GM12892 (cell line): ENCODE results near the gene ATP6V0D1.

Experiments
- DNase-seq: peaks from one replicate; pipeline ENCODE4 v3.0.0; 2011; ENCODE audit not compliant: insufficient read length
- FAIRE-seq: peaks from 2 replicates; lab custom pipeline; 2011; peaks lifted over from hg19 to GRCh38; lab: Jason Lieb, UNC
- POLR2A ChIP-seq: IDR thresholded peaks from 2 replicates; pipeline ENCODE4 v1.6.1; 2011; ENCODE audit warnings: low read depth, low read length, control low read depth
- POLR2AphosphoS5 ChIP-seq: IDR thresholded peaks from 2 replicates; pipeline ENCODE4 v1.6.1; 2011; ENCODE audit warnings: low read depth, low read length, control low read depth
- TAF1 ChIP-seq: IDR thresholded peaks from 2 replicates; pipeline ENCODE4 v1.6.1; 2011; ENCODE audit warnings: low read depth, mild to moderate bottlenecking, control low read depth, low read length, borderline replicate concordance

ATP6V0D1 gene

DNA sequence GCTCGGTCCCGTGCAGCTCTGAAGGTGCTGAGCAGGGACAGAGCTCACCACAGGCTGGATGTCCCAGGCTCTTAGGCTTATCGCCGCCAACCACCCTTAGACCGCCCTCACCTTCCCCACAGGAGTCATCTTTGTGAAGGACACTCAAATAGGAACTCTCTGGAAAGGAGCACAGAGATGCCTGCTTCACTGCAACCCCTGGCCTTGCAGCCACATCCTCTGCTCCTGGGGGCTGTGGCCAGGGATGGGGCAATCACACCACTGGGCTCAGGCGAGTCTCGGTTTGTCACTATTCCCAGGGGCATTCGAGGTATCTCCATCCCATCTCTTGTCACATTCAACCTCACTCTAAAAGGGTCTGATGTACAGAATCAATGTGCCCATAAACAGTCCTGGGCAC lies 75.6 kb downstream of the ATP6V0D1 start:
- TF ChIP-seq POLR2AphosphoS5 (no peak), TAF1 (no peak), POLR2A (no peak)
- DNase-seq (no peak), FAIRE-seq (no peak)

DNA sequence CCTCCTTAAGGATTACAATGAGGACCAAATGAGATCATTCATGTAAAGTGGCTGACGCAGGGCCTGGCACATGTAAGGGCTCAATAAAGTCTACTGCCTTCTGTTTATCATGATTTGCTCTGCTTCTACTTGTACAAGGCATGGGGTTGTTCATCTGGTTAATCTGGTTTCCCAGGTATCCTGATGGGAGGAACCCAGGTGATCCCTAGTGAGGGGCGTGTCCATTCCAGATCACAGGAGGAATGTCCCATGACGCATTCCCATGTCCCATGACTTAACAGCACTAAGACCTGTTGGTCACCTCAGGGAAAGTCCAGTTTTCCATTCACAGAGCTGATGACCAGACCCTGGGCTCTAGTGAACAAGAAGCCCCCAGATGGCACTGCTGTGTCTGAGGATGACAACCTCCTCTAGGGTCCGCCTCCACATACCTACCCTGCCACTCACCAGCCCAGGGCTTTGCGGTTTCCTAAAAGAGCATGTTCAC lies 76.2 kb downstream of the ATP6V0D1 start:
- TF ChIP-seq POLR2AphosphoS5 = no peak
- no peak for TF ChIP-seq POLR2A
- TF ChIP-seq TAF1 = no peak

DNA sequence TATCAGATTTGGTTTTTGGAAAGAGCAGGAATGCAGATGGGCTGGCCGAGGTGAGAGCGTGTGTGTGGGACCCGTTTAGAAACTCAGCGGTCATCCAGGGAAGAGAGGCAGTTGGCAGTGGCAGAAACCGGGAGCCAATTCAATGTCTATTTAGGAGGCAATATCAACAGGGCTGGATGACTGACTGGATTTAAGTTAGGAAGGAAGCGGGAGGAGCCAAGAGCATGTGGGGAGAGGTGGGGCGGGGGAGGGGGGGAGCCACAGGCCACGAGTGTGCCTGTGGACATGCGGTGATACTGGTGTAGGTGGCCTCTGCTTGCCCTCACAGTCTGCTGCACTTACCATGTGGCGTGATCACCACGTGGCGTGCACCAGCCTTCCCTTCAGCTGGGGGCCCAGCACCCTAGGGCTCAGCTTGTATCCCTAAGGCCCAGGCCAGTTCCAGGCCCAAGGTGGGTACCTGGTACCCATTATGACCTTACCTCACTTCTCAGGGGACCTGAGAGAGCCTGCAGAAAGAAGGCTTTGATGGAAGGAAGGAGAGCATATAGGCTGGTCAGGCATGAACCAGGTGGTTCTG lies 76.9 kb downstream of the ATP6V0D1 start:
- DNase-seq (no peak), FAIRE-seq (no peak)
- TF ChIP-seq TAF1 = no peak
- TF ChIP-seq POLR2A = no peak
- TF ChIP-seq POLR2AphosphoS5 = no peak

More for the DNA sequence above, 76.2 kb downstream of the ATP6V0D1 start:
- no peak for FAIRE-seq
- DNase-seq = no peak

DNA sequence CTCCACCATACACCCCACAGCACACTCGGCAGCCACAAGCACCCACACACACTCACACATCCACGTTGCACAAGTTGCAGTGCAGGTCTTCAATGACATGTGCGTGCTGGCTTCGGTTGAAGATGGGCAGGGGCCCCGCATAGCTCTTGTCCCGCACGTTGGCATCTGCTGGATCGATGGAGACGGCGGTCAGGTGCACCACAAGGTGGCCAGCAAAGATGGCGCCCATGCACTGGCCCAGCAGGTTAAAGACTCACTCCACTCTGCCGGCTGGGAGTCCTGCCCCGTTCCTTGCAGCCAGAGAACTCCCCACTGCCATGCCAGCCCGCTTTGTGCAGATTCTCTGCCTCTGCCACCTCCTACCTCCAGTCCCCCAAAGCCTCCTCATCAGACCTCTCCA lies 80.1 kb downstream of the ATP6V0D1 start:
- no peak for DNase-seq
- TF ChIP-seq POLR2A = no peak
- TF ChIP-seq POLR2AphosphoS5 = no peak
- no peak for FAIRE-seq

DNA sequence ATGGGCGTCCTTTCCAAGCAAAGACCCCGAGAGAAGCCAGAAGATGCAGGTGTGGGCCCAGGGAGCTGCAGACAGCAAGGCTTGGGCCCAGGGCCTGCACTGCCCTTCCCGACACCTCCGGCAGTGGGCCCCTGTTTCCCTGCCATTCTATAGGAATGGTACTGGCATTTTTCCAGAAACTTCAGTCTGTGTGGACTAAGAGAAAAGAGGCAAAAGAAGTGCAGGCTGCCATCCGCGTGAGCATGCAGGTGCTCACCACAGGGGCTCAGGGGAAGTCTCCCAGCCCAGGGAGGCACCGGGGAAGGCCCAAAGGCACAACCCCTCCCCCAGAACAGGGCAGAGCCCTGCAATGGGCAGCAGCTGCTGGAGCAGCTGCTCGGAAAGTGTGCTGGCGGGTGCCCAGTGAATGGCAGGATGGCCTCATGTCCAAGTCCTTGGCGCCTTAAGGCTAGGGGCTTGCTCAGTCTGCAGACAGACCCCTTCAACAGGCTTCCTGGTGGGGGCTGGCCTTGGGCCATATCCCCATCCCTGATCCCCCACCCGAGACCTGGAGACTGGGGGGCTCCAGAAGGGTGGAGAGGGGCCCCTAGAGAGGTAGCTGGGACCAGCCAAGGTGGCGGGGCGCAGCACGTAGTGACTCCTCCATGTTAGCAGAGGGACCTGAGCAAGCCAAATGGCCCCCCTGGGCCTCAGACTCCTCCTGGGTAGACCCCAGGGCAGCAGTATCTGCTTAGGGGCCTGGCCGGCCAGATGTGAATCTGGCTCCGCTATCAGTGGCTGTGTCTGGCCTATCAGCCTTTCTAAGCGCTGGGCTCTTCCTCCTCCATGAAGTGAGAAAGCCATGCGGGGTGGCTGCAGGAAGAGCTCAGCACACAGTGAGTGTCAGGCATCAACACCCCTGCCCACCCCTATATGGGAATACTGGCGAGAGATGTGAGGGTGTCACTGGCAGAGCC lies 80.9 kb downstream of the ATP6V0D1 start:
- DNase-seq (no peak), FAIRE-seq (no peak)
- no peak for TF ChIP-seq TAF1
- TF ChIP-seq POLR2A = no peak

DNA sequence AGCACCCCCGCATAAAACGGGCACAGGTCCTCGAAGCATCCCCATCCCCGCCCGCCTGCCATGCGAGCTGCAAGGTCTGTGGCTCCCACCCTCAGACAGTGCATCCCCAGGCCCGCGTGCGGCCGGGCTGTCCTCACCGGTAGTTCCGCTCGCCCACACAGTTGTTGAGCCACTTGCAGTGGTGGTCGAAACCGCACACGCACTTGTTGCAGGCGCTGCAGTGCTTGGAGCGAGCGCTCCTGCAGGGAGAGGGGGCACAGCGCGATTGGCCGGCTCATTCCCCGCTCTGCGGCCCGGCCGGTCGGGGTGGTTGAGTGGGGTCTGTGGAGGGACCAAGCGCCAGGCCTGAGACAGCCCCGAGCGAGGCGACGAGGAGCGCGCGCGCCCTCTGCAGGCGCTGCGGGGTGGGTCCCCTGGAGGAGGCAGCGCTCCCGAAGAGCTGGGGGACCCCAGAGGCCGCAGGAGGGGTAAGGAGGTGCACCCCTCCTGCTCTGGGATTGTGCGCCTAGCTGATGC lies 81.7 kb downstream of the ATP6V0D1 start:
- FAIRE-seq (peak; percentile 63), DNase-seq (peak; percentile 85)

DNA sequence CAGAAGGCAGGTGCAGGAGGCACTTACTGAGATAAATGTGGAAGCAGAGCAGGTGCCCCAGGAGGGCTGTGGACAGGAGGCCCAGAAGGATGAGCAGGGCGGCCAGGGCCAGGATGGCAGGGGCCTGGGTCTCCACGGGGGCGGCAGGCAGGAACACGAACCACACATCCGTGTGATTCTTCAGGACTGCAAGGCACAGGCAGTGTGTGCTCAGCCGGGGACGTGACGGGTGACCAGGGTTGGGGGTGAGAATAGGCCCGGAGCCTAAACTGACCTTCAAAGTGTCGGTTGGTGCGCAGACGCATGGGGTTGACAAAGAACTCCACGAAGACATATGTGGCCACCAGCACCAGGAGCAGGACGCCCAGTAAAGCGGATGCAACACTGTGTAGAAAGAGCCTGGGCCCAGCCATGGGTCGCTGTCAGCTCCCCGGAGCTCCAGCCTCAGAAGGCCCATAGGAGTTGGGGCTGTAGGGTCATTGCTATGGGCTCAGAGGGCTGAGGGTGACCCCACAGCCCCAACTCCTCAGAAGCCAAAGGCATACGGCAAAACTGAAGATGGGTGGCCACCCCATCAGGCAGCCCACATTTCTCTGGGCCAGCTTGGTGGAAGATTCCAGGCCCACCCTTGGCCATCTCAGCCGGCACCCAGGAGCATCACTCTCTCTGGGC lies 82.3 kb downstream of the ATP6V0D1 start:
- TF ChIP-seq TAF1 (no peak), POLR2AphosphoS5 (no peak), POLR2A (no peak)
- no peak for DNase-seq
- no peak for FAIRE-seq

More for the DNA sequence above, 81.7 kb downstream of the ATP6V0D1 start:
- TF ChIP-seq POLR2A = no peak
- no peak for TF ChIP-seq TAF1
- TF ChIP-seq POLR2AphosphoS5 = no peak

DNA sequence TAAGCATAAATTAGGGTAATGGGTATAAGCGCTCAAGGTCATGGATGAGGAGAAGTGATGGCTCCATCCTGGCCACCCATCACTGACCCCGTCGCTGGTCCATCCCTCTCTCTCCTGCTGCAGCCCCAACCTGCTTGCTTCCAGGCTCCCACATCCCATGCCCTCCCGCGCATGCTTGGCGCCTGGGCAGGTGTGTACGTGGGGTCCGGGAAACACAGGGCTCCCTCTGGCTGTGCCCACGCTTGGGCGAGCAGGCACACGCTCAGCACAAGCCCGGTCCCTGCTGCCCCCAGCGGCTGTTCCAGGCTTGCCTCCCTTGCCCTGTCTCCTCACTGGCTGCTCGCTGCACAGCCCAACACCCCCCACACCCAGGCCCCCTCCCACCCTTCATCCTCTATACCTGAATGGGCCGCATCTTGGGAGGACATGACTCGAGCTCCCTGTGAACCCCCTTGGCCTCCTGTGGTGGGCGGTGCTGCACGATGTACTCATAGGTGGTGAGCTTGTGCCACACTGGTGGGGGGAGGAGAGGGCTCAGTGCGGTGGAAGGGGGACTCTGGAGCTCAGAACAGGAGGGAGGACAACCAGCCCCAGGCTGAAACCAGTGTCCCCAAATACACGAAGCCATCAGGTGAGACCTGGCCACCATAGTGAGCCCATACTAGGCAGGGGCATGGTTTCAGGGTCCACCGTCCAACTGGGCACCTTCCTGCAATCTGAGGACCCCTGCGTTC lies 83.0 kb downstream of the ATP6V0D1 start:
- FAIRE-seq (no peak), DNase-seq (no peak)
- TF ChIP-seq POLR2AphosphoS5 = no peak
- TF ChIP-seq TAF1 = no peak
- no peak for TF ChIP-seq POLR2A

DNA sequence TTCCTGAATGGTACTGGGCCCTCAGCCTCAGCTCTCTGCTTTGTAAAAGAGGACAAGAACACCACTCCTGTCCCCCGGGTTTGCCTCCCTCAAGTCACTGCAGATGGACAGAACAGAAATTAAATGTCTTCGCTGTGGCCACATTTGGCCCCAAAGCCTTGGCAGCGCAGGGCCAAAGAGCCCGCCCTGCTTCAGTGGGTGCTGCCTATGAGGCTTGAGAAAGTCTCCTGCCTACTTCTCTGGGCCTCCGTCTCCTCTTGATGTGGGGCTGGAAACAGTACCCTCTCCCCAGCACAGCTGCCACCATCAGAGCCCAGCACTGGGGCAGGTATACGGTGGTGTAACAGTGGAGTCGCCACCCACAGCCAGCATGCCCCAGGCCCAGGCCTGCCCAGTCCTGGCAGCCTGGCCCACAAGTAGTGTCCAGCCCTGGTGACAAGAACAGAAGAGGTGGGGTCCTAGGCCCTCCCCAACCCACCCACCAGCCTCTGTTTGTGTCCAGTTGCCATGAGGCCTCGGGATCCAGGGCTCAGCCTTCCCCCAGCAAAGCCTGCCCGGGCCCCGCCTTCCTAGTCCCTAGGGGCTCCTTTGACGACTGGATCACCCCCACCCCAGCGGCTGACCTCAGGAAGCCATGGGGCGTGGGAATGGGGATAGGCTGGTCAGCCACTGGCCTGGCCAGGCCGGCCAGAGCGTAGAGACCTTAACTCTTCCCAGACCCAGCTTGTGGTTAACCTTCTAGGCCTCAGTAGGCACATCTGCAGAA lies 83.7 kb downstream of the ATP6V0D1 start:
- FAIRE-seq (no peak), DNase-seq (no peak)
- TF ChIP-seq POLR2A = no peak
- no peak for TF ChIP-seq POLR2AphosphoS5
- no peak for TF ChIP-seq TAF1

DNA sequence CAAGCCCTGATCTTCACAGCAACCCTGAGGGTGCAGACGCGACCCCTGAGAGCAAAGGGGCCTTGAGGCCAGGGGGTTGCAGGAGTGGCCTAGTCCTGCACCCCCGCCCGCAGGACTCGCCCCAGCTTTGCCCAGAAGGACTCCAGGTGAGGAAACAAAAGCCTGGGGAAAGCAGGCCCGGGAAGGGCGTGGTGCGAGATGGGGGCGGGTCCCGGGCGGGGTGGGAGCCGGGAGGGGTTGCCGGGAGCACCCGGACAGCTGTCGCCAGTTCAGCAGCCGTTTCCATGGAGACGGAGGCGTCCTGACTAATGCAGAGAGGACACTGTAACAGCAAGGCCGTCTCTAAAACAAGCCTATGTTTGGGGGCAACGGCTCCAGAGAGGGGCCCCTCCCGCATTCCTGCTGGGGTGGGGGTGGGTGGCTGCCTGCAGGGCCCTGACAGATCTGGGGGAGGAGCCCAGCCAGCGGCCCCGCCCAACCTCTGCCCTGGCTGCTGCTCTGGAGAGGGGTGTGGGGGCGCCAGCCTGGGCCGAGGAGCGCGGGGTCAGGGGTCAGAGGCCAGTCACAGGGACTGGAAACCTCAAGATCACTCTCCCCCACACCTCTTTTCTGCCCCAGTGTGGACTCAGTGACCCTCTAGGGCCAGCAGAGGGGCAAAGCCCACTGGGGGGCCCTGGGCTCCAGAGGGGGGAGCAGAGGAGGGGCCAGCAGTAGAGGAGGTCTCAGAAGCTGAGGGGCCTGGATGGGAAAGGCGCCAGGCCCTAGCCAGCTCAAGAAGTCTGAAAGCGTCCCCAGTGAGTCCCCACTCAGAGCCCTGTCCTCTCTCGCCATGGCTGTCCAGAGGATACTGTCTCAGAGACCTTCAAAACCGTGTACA lies 84.6 kb downstream of the ATP6V0D1 start:
- no peak for TF ChIP-seq POLR2AphosphoS5
- TF ChIP-seq TAF1 = no peak
- TF ChIP-seq POLR2A = no peak
- DNase-seq = no peak
- no peak for FAIRE-seq
